HepG2 (cell line): ENCODE data around the gene OVCH1.

Experiments used
- BCL3 ChIP-seq: sonication (generic); formaldehyde crosslinking; IDR thresholded peaks from 2 replicates; pipeline ENCODE4 v1.5.1; 2020; ENCODE audit warnings: mild to moderate bottlenecking, missing genetic modification reagents, moderate library complexity
- CTCF ChIP-seq: sonication (generic); formaldehyde crosslinking; IDR thresholded peaks from 2 replicates; pipeline ENCODE4 v1.5.0; 2020; ENCODE audit warnings: mild to moderate bottlenecking, missing genetic modification reagents, moderate library complexity
- DBP ChIP-seq: sonication (generic); formaldehyde crosslinking; IDR thresholded peaks from 2 replicates; pipeline ENCODE4 v1.4.0; 2020; ENCODE audit warnings: missing genetic modification reagents; ENCODE audit errors: not compliant biosample characterization
- EP300 ChIP-seq, 3 experiments: sonication (generic) in 1 of 3; formaldehyde crosslinking in 1 of 3; IDR thresholded peaks; 2 replicates each; pipeline versions ENCODE4 v1.5.1 to v1.6.1; 2011 to 2020; ENCODE audit warnings: low read depth in 2 of 3, low read length in 2 of 3, borderline replicate concordance in 1 of 3, improper control_type of control experiment in 1 of 3, mild to moderate bottlenecking in 1 of 3, missing genetic modification reagents in 1 of 3, moderate library complexity in 1 of 3
- EZH2 ChIP-seq: conservative IDR thresholded peaks from 2 replicates; pipeline ENCODE4 v1.6.1; 2012; ENCODE audit warnings: mild to moderate bottlenecking, low read depth, low read length, moderate library complexity
- HNRNPUL1 ChIP-seq: fragments of 200-400 bp; formaldehyde crosslinking; IDR thresholded peaks from 2 replicates; pipeline ENCODE4 v1.6.1; 2017; ENCODE audit warnings: low read depth, mild to moderate bottlenecking, low read length, moderate library complexity
- JUND ChIP-seq: sonication (generic); formaldehyde crosslinking; IDR thresholded peaks from 2 replicates; pipeline ENCODE4 v1.8.0; 2022; ENCODE audit warnings: mild to moderate bottlenecking, missing genetic modification reagents
- NR2C2 ChIP-seq: sonication (generic); formaldehyde crosslinking; IDR thresholded peaks from 2 replicates; pipeline ENCODE4 v1.4.0; 2020; ENCODE audit warnings: missing genetic modification reagents, mild to moderate bottlenecking, moderate library complexity, borderline replicate concordance
- SIX1 ChIP-seq: sonication (generic); formaldehyde crosslinking; IDR thresholded peaks from 2 replicates; pipeline ENCODE4 v1.4.0; 2020; ENCODE audit warnings: missing genetic modification reagents, borderline replicate concordance
- SKI ChIP-seq: fragments of 450-650 bp; IDR thresholded peaks from one replicate; pipeline ENCODE4 v1.6.1; 2018; ENCODE audit warnings: mild to moderate bottlenecking; ENCODE audit not compliant: partially characterized antibody
- WIZ ChIP-seq: sonication (generic); formaldehyde crosslinking; IDR thresholded peaks from 2 replicates; pipeline ENCODE4 v1.5.1; 2020; ENCODE audit warnings: mild to moderate bottlenecking, missing genetic modification reagents
- ZNF12 ChIP-seq: sonication (generic); formaldehyde crosslinking; IDR thresholded peaks from 2 replicates; pipeline ENCODE4 v1.5.0; 2020; ENCODE audit warnings: missing genetic modification reagents
- ZNF557 ChIP-seq: sonication (generic); formaldehyde crosslinking; IDR thresholded peaks from 2 replicates; pipeline ENCODE4 v1.4.0; 2020; ENCODE audit warnings: missing genetic modification reagents
- ZNF800 ChIP-seq: sonication (generic); formaldehyde crosslinking; IDR thresholded peaks from 2 replicates; pipeline ENCODE4 v1.4.0; 2020; ENCODE audit warnings: missing genetic modification reagents

GRCh38 chr12:29455087-29455486 is 42.4 kb downstream of the OVCH1 start:
- TF ChIP-seq SKI (no peak), CTCF (CRISPR knock-in tag) (no peak), ZNF12 (CRISPR knock-in tag) (no peak), JUND (CRISPR knock-in tag) (no peak), WIZ (CRISPR knock-in tag) (no peak), ZNF800 (CRISPR knock-in tag) (no peak), ZNF557 (CRISPR knock-in tag) (no peak), SIX1 (CRISPR knock-in tag) (no peak), EP300 (IDR thresholded peaks at IDR 0.05; ENCODE audit: low read depth in 2 of 2, low read length in 2 of 2) (no peak), EP300 (CRISPR knock-in tag; IDR thresholded peaks at IDR 0.05; ENCODE audit: borderline replicate concordance) (no peak), EZH2 (no peak), NR2C2 (no peak), BCL3 (no peak), HNRNPUL1 (no peak), DBP (CRISPR knock-in tag) (no peak)
